AG04450 (cell line): Measurements from ENCODE around the gene ARL14EPL. TPM values are rescaled to one million over a fixed set of nuclear protein-coding genes. Genes with fewer than 3 reads are reported as not detected.

Experiments
- CTCF ChIA-PET: fragments of 300-600, 350-600 bp; formaldehyde crosslinking; extraction: SDS; loops from one replicate; lab custom pipeline; 2022; ENCODE audit warnings: antibody characterized with exemption, inconsistent platforms; lab: Charles Lee
- POLR2A ChIA-PET: fragments of 350-600 bp; formaldehyde crosslinking; extraction: SDS; loops from one replicate; lab custom pipeline; 2021; ENCODE audit warnings: antibody characterized with exemption, inconsistent platforms; lab: Yijun Ruan, JAX
- DNase-seq: peaks from one replicate; pipeline ENCODE4 v3.0.0-alpha.2; 2011; ENCODE audit warnings: low read depth, low spot score
- H3K27ac ChIP-seq: one replicate; pipeline ENCODE4 v1.5.1; 2012; ENCODE audit warnings: low read depth, low read length, control low read depth
- H3K27me3 ChIP-seq: one replicate; pipeline ENCODE4 v1.6.0; 2012; ENCODE audit warnings: low read length; ENCODE audit not compliant: control insufficient read depth, insufficient read depth
- H3K4me3 ChIP-seq: 2 replicates; pipeline ENCODE4 v1.5.1; 2011; ENCODE audit warnings: mild to moderate bottlenecking, low read depth, low read length, control low read depth
- H3K9me3 ChIP-seq: 2 replicates; pipeline ENCODE4 v1.5.1; 2012; ENCODE audit warnings: low read length; ENCODE audit not compliant: control insufficient read depth, insufficient read depth
- CTCF ChIP-seq: IDR thresholded peaks from 2 replicates; pipeline ENCODE4 v1.5.1; 2011; ENCODE audit warnings: low read depth, low read length, control low read depth, inconsistent platforms
- polyA plus RNA-seq: library from polyadenylated mRNA; depleted of rRNA; stranded (reverse); fragments of >200 nt; gene quantifications from 2 replicates; pipeline ENCODE4 v1.2.3, GENCODE V29; 2011

ARL14EPL gene
- polyA plus RNA-seq, 1 experiment: 0.05 TPM

DNA sequence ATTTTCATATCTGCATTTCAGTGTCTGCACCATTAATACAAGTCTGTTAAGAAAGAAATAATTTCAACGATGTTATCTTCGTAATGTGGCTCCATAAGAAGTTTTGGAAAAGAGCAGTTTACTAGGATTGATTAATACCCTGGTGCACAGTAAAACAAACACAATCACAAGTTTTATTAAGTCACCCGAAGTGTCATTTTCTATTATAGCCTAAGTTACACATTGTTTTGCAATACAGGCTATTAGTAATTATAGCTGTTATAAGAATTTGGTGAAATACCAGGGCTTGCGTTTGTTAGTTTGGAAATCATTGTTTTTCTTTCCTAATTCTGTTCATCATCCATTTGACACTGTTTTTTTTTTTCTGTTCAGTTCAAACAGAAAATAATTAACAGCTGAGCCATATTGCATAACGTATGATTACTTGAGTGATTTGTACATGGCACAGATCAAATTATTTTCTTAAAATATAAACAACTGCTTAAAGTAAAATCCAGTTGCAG lies 39.4 kb upstream of the ARL14EPL start:
- ChIA-PET CTCF (interaction anchor here (0.6 to 1.0 kb wide), 2 partner anchors 13 to 95 kb away, joined by 3 to 6 read pairs; no protein-coding TSS in a partner anchor), POLR2A (no interaction called here)
- DNase-seq: no peak
- Histone ChIP-seq H3K4me3 (no peak overlapping the region), H3K9me3 (no peaks in the 10 kb centered on the region), H3K27ac (no peak overlapping the region), H3K27me3 (no peaks in the 10 kb centered on the region)
- no peak for TF ChIP-seq CTCF

DNA sequence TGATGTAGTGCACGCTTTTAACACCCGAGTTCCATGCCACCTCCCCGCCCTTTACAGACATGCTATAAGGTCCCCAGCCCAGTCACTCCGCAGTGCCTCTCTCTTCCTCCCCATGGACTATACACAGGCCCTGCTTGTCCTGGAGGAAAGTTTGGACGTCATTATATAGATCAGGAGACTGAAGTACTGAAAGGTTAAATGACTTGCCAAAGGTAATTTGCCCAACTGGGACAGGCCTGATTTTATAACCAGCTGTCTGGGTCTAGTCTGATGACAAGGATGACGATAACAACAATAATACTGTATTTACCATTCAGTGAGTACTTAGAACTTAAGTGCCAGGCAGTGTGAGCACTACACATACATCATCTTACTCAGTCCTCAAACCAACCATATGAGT lies 36.9 kb upstream of the ARL14EPL start:
- no peak overlapping the region for H3K27ac ChIP-seq
- POLR2A ChIA-PET: no interaction called here
- DNase-seq: no peak
- CTCF ChIA-PET: no interaction called here
- no peaks in the 10 kb centered on the region for H3K27me3 ChIP-seq
- H3K4me3 ChIP-seq: no peak overlapping the region
- no peak for TF ChIP-seq CTCF
- H3K9me3 ChIP-seq: no peaks in the 10 kb centered on the region

- no peak for TF ChIP-seq CTCF
- Histone ChIP-seq H3K9me3 (no peaks in the 10 kb centered on the region), H3K27ac (no peak overlapping the region), H3K4me3 (no peak overlapping the region), H3K27me3 (no peaks in the 10 kb centered on the region)
- DNase-seq: no peak
- ChIA-PET POLR2A (no interaction called here), CTCF (no interaction called here)
Observed at GRCh38 chr5:116002116-116002906, 30.0 kb upstream of the ARL14EPL start.

DNA sequence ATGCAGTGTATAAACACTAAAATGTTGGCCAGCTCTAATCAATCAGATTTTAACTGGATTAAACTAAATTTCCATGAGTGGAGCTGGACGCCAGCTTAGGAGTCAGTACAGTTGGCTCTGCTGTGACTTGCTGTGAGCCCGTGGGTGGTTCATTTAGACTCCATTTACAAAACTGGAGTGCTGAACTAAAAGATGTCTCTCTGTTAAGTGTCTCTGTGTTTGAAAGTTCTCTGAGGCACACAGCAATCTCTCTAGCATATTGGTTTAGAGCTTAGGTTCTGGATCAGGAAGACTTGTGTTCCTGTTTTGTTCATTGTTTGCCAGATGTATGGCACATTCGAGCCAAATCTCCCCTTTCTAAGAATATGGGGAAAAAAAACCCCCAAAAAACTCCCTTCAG lies 28.0 kb upstream of the ARL14EPL start:
- no peaks in the 10 kb centered on the region for H3K27me3 ChIP-seq
- POLR2A ChIA-PET: no interaction called here
- no peak for TF ChIP-seq CTCF
- no peak overlapping the region for H3K4me3 ChIP-seq
- H3K9me3 ChIP-seq: no peaks in the 10 kb centered on the region
- DNase-seq: no peak
- no peak overlapping the region for H3K27ac ChIP-seq
- CTCF ChIA-PET: interaction anchor here (0.5 kb wide), 1 partner anchor 300 kb away, joined by 3 read pairs; no protein-coding TSS in a partner anchor

DNA sequence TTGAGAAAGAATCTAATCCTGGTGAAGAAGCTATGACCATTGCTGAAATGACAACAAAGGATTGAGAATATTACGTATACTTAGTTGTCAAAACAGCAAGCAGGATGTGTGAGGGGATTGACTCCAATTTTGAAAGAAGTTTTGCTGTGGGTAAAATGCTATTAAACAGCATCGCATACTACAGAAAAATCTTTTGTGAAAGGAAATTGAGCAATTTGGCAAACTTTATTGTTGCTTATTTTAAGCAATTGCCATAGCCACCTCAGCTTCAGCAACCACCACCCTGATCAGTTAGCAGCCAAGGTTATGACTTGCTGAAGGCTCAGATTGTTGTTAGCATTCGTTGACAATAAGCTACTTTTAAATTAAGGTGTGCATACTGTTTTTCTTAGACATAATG lies 22.5 kb upstream of the ARL14EPL start:
- no peaks in the 10 kb centered on the region for H3K27me3 ChIP-seq
- DNase-seq: no peak
- H3K27ac ChIP-seq: no peak overlapping the region
- ChIA-PET CTCF (interaction anchor here (1.5 kb wide), 1 partner anchor 58 kb away, joined by 4 read pairs; no protein-coding TSS in a partner anchor), POLR2A (no interaction called here)
- TF ChIP-seq CTCF: no peak
- no peak overlapping the region for H3K4me3 ChIP-seq
- H3K9me3 ChIP-seq: no peaks in the 10 kb centered on the region
